GM19455 (cell line): Measurements from ENCODE around the gene C4BPB.
"Not testable (repeated sequence)": the region's sequence is repeated elsewhere in the genome, so short reads cannot be mapped to it uniquely, and the experiment has no call there.

ENCODE experiments used
- ATAC-seq: cut with Tn5 transposase; IDR thresholded peaks from one replicate; pipeline ENCODE4 v1.9.1; 2021; ENCODE audit not compliant: unreplicated experiment

The C4BPB gene

GRCh38 chr1:207088701-207089626 lies at the start of gene C4BPB:
TSS of gene C4BPB (plus strand) at chr1:207088860. CDS start at chr1:207089532, 672 bp downstream.
- no peak for ATAC-seq

GRCh38 chr1:207039380-207040180 lies 49.1 kb upstream of the C4BPB start:
- ATAC-seq = no peak

- no peak for ATAC-seq
Observed at GRCh38 chr1:207040181-207040533, 48.5 kb upstream of the C4BPB start.

GRCh38 chr1:207041397-207041796 lies 47.3 kb upstream of the C4BPB start:
- not testable (repeated sequence) for ATAC-seq

DNA sequence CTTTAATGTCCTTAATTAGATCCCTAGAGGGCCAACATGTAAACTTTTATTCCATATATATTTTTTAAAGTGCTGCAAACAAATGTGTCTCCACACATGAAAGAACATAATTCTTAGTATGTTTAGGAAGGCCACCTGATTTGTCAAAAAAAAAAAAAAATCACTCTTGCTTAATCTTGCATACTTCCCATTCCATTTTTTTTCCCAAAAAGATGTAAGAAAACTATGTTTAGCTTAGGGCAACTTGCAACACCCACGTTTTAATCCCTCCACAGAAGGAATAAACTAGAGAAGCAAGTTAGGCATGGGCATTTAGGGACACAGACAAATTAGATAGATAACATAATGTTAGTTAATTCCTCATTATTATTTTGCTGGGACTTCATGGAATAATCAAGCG lies 43.2 kb upstream of the C4BPB start:
- ATAC-seq = no peak

DNA sequence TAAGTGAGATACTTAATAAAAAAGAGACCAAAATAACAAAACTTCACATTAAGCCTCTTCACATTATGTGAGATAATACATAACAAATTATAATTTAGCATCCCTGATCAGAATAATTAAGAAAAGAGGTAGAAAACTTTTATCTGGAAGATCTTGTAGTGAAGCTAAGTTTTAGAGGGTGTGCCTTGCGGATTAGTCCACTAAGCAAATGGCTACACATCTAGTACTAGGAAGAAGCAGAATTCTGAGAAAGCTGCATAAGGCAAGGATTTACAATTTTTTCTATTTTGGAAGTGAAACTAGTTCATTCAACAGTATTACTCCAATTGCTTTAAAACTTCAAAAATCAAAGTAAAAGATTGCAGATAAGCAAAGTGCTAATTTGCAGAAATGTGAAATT lies 41.2 kb upstream of the C4BPB start:
- no peak for ATAC-seq

DNA sequence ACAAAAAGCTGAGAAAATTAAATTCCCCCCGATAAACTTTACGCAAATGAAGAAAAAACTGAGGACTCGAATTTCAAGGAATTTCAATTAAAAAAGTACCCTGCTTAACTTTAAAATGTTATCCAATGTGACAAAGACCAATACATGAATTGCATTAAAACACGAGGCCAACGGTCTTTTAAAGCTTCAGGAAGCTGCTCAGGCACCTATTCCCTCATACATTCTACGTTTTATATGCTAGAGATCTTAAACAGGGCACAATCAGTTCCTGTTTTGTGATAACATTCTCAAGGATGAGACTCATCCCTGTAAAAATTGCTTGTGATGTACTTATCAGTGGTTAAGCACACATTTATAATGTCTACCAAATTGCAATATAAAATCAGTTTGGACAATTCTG lies 40.6 kb upstream of the C4BPB start:
- ATAC-seq = no peak

DNA sequence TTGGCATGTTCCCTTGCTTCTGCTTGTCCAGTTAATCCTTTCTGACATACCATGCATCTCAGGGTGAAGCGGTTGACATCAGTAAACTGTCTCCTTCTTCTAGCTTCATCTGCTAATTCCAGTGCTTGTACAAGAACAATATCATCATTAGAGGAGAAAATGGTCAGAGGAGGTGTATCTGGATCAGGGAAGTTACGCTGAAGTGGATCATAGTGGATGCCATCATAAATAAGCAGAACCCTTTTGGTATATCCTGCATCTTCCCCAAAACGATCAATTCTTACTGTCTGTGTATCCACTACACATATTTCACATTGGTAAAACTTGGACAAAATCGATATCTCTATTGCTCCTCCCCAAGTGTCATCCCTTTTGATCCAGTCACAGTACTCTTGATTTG lies 39.6 kb upstream of the C4BPB start:
- no peak for ATAC-seq

- ATAC-seq = no peak
Observed at GRCh38 chr1:207049514-207049913, 39.1 kb upstream of the C4BPB start.

- ATAC-seq = peak; percentile 32
Observed at GRCh38 chr1:207049974-207050391, 38.7 kb upstream of the C4BPB start.

DNA sequence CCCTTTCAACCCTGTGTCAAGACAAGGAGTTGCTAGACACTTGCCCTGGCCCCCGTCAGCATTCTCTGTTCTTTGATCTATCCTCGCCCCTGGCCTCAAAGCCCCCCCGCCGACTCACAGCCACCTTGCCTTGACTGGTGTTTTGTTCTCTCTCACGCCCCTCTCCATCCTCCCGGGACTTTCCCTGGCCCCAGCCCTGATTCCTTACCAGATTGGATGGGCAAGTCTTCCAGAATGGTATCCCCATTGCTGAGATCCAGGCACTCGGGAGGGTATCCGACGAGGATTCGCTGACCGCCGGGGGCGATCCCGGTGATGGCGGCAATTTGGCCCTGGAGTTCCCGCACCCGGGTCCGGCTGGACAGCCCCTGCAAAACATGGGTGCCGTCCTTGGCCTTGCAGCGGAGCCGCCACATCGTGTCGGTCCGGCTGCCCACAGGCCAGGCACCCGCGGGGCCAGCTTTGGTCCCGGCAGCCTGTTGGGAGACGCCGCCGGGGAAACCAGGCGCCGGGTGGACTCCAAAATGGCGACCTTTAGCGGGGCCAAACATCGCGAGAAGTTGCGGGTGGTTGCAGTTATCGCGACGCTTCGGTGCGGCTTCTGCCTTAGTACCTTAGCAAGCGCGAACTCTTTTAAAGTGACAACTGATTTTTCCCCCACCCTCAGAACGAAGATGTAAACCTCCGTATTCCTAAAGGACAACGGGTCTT lies 38.0 kb upstream of the C4BPB start:
- ATAC-seq = peak; percentile 47

DNA sequence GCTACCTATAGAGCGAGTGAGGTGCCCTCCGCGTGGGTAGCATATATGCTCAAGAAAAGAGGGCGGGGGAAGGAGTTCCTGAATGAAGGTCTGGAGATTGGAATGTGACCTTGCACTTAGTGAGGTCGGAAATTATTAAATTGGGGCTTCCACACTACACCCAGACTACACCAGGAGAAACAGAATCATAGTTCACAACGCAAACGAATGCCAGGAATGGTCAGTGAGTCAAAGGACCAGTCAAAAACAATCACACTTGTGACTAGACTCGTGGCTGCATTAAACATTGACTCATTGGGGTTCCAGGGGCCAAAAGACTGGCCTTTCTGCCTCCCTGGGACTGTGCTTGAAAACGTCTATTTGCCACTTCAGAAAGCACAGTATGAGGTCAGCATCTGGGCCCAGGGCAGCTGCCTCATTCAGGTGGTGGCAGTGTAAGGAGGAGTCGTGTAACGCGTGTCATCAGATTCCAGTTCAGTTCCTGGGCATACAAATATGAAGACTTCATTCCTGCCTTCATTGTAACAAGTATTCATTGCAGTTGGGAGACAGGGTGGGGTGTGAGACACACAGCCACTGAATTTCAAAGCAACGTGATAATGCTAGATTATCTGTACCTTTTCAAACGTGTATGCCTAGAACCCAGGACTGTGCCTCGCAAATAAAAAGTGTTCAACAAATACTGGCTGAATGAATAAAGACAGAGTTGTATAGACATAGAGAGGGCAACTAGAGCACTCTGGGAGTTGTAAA lies 37.3 kb upstream of the C4BPB start, which contains the start of gene YOD1:
YOD1 (minus strand) TSS at position 18 of the 753 bp plus-strand sequence. CDS start 178 bp downstream, outside the sequence.
- no peak for ATAC-seq

DNA sequence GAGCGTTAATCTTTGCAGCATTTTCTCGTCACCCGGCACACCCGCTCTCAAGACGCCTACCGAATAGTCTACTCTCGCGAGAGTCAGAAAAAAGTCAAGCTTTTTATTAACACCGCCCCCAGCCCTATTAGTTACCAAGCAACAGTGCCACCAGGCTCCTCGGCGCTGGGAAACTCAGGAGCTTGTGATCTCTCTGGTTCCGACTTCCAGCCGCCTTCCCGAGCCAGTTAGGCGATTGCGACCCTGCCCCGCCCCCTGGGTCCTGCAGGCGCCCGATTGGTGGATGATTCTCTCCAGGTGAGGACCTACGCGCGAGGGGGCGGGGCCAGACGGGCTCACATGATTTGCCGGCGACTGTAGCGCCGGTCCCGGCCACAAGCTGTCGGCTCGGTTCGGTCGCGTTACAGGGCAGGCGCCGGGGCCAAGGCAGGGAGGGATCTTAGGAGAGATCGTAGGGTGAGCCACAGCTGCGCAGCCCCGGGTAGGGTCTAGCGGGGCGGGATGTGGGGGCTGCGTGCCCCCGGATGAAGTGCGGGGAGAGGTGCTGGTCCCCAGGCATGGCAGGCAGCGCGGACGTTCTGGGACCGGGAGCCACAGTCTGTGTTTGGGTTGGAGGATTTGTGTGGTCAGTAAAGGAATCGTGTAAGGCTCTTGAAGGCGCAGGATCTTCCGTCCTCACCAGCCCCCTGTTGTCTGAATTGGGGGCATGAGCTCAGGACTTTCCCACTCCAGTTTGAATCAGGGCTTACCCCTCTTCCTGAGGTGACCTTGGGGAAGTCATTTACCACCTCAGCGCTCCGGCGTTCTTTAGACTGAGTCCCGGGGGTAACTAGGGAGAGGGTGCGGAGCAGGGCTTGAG lies 35.5 kb upstream of the C4BPB start, which contains the start of gene PFKFB2:
PFKFB2 (plus strand) TSS at position 365 of the 859 bp plus-strand sequence. CDS start 1,443 bp downstream, outside the sequence.
- peak; percentile 80 for ATAC-seq

GRCh38 chr1:207054491-207054890 lies 34.2 kb upstream of the C4BPB start:
- ATAC-seq = no peak

- no peak for ATAC-seq
Observed at GRCh38 chr1:207055386-207056001, 33.2 kb upstream of the C4BPB start.

DNA sequence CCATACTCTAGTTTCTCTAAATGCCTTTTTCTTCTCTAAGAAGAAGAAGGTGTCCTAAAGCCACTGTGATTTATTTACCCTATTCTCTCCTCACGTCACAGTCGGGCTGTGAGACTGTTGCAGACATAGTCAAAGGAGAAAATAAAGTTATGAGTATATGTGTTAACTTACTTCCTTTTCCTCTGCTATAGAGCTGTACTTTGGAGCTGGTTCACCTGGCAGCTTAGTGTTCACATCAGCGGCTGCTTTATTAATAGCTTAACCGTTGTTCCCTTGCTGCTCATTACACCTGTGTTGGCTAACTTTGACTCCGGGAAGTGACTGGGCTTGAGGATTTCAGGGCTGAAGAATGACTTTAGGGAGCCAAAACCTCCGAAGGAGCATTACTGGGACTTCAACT lies 32.0 kb upstream of the C4BPB start:
- ATAC-seq = no peak

DNA sequence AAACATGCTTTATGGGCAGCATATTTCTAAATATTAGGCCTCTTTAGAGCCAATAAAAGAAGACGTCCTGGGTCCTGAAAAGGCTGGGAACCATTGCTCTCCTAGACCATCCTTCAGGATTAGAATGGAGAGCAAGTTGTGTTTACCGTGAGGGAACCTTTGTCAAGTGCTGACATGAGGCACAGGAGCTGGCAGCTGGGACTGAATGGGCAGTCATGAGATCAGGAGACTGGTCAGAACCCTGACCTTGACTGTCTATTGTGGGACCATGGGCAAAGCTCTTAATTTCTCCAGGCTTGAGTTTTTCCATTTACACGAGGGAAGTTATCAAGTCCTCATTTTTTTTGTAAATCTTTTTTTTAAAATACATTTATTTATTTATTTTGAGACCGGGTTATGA lies 30.4 kb upstream of the C4BPB start:
- no peak for ATAC-seq

DNA sequence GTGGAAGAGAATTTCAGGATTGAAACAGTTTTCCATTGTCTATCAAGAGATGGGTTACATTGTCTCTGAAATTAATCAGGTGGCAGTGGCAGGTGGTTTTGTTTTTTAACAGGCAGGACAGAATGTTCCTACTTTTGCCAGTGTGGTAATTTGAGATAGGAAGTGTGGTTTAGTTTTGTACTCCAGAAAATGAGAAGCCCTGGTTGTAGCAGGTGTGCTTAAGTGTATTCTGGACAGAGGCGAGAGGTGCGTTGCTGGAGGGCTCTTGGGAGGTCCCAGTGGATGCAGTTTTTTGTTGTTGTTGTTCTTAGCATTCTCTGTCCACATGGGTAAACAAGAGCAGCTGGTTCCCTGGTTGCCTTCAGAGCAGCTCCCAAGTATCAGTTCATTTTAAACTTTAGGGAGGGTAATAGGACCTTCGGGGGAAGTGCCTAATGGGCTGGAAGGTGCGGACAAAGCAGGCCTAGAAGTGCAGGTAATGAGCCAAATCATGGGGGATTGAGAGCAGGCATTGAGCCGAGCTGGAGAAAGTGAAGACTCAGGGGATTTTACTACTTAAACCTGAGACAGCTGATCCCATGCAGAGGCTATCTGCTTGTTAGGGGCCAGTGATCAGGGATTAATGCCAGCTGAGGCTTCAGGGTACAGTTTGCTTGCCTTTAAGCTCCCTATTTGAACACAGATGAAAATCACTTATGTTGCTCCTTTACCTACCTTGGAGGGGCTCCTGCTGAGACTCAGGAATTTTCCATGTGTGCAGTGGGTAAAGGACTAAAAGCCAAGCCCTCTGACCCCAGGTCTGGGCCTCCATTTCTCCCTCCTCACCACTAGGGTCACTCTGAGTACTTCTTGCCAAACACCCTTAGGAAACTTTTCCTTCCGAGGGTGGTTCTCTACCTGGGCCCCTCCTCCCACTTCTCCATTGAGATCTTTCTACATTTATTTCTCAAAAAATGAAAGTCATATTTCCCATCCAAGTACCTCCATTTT lies 29.5 kb upstream of the C4BPB start:
- no peak for ATAC-seq
